Astrocyte (in vitro differentiated cells and primary cell): ENCODE results near the gene SCUBE3.

Source experiments
- CTCF ChIP-seq: IDR thresholded peaks from 2 replicates; pipeline ENCODE4 v1.5.1; 2011; ENCODE audit warnings: low read depth, mild to moderate bottlenecking, inconsistent platforms, low read length, moderate library complexity; ENCODE audit not compliant: insufficient read depth
- EZH2 ChIP-seq: IDR thresholded peaks from 2 replicates; pipeline ENCODE4 v1.6.1; 2012; ENCODE audit warnings: mild to moderate bottlenecking, low read length, inconsistent platforms; ENCODE audit not compliant: insufficient read depth

- TF ChIP-seq CTCF (no peak), EZH2 (no peak)
Measured at GRCh38 chr6:35265523-35265922, 51.8 kb downstream of the SCUBE3 start.
